K562 (cell line): ENCODE data around the gene SERPINA1. TPM values are rescaled to one million over a fixed set of nuclear protein-coding genes. Genes with fewer than 3 reads are reported as not detected.

ENCODE experiments used
- ATAC-seq: fragments of 200-7000 bp; cut with Tn5 transposase; 3 replicates; pipeline ENCODE4 v1.9.1; 2020; ENCODE audit warnings: moderate library complexity
- BruUV-seq: library from RNA; stranded (reverse); fragments of 400-500 nt; replicated peaks from 2 replicates; lab custom pipeline; 2021; lab: Mats Ljungman, UMichigan
- CTCF ChIA-PET: fragments of 300-600 bp; formaldehyde crosslinking; extraction: SDS; loops from one replicate; lab custom pipeline; 2021; ENCODE audit warnings: low intra/inter-chr PET ratio; lab: Yijun Ruan, JAX
- POLR2A ChIA-PET: fragments of 300-600, 350-650 bp; sonication (Branson Sonifier 250); formaldehyde crosslinking; extraction: SDS; loops from one replicate; lab custom pipeline; 2021; ENCODE audit warnings: antibody characterized with exemption, inconsistent platforms; lab: Yijun Ruan, JAX
- DNase-seq, 4 experiments: peaks; one replicate each; pipeline versions ENCODE4 v3.0.0 to v3.0.0-alpha.2; 2011 to 2018; ENCODE audit warnings: low spot score in 3 of 4, mixed read lengths in 3 of 4; ENCODE audit errors: extremely low read depth in 1 of 4
- FAIRE-seq: peaks from 2 replicates; lab custom pipeline; 2011; peaks lifted over from hg19 to GRCh38; lab: Jason Lieb, UNC
- H2AFZ ChIP-seq: 2 replicates; pipeline ENCODE4 v1.6.0; 2011; ENCODE audit warnings: low read depth, low read length, control low read depth, inconsistent platforms
- H3K27ac ChIP-seq: fragments of 200-600 bp; 3 replicates; pipeline ENCODE4 v1.8.0; 2011; ENCODE audit warnings: low read depth, mild to moderate bottlenecking, control low read depth, inconsistent platforms, low read length, moderate library complexity, mixed read lengths; ENCODE audit errors: extremely low read depth
- H3K27me3 ChIP-seq, 2 experiments: fragments of 300-600 bp in 1 of 2; 2 replicates in 1 of 2; 3 replicates in 1 of 2; pipeline versions ENCODE4 v1.6.0 to v1.8.0; 2011; ENCODE audit warnings: inconsistent platforms in 2 of 2, low read length in 2 of 2, mild to moderate bottlenecking in 1 of 2, mixed read lengths in 1 of 2, moderate library complexity in 1 of 2; ENCODE audit not compliant: control insufficient read depth in 2 of 2, insufficient read depth in 2 of 2
- H3K36me3 ChIP-seq: fragments of 300-600 bp; 3 replicates; pipeline ENCODE4 v1.8.0; 2011; ENCODE audit warnings: mild to moderate bottlenecking, low read length, inconsistent platforms; ENCODE audit not compliant: control insufficient read depth, insufficient read depth
- H3K4me1 ChIP-seq, 2 experiments: fragments of 200-600 bp in 1 of 2; replicated peaks in 1 of 2; 2 replicates in 1 of 2; 3 replicates in 1 of 2; pipeline versions ENCODE4 v1.5.1 to v1.8.0; 2011; ENCODE audit warnings: inconsistent platforms in 2 of 2, low read length in 2 of 2, mild to moderate bottlenecking in 1 of 2, mixed read lengths in 1 of 2, moderate library complexity in 1 of 2; ENCODE audit not compliant: control insufficient read depth in 2 of 2, insufficient read depth in 2 of 2
- H3K4me2 ChIP-seq: 2 replicates; pipeline ENCODE4 v1.6.1; 2011; ENCODE audit warnings: low read length, control low read depth, inconsistent platforms, mixed read lengths; ENCODE audit not compliant: insufficient read depth
- H3K4me3 ChIP-seq: fragments of 200-600 bp; sonication (generic), shearing (Covaris generic); 2 replicates; pipeline ENCODE4 v1.5.1; 2016; ENCODE audit warnings: control low read depth, inconsistent platforms
- H3K79me2 ChIP-seq: fragments of 200-600 bp; 3 replicates; pipeline ENCODE4 v1.8.0; 2011; ENCODE audit warnings: low read length, inconsistent platforms; ENCODE audit not compliant: control insufficient read depth, insufficient read depth
- H3K9ac ChIP-seq, 2 experiments: 2 replicates each; pipeline versions ENCODE4 v1.6.0 to v1.6.1; 2011; ENCODE audit warnings: low read depth in 2 of 2, low read length in 2 of 2, control low read depth in 1 of 2, inconsistent platforms in 1 of 2, mild to moderate bottlenecking in 1 of 2, mixed read lengths in 1 of 2; ENCODE audit not compliant: insufficient read depth in 1 of 2
- H3K9me1 ChIP-seq: one replicate; pipeline ENCODE4 v1.6.0; 2011; ENCODE audit warnings: inconsistent platforms, mild to moderate bottlenecking, low read length, moderate library complexity; ENCODE audit not compliant: control insufficient read depth, insufficient read depth
- H3K9me3 ChIP-seq: replicated peaks from 2 replicates; pipeline ENCODE4 v1.5.1; 2011; ENCODE audit warnings: low read depth, low read length, inconsistent platforms; ENCODE audit not compliant: control insufficient read depth, insufficient read depth
- H4K20me1 ChIP-seq: replicated peaks from 2 replicates; pipeline ENCODE4 v1.6.1; 2011; ENCODE audit warnings: low read length, inconsistent platforms, mixed read lengths; ENCODE audit not compliant: control insufficient read depth, insufficient read depth
- ARID1B ChIP-seq: fragments of 450-650 bp; IDR thresholded peaks from 2 replicates; pipeline ENCODE4 v1.6.1; 2016; ENCODE audit warnings: antibody characterized with exemption, mild to moderate bottlenecking, inconsistent platforms
- CEBPG ChIP-seq, 3 experiments: fragments of 200-800 bp in 1 of 3; sonication (Bioruptor generic) in 1 of 3; sonication (generic) in 1 of 3; formaldehyde crosslinking in 1 of 3; IDR thresholded peaks in 2 of 3; conservative IDR thresholded peaks in 1 of 3; 2 replicates each; pipeline versions ENCODE4 v1.6.1 to v1.8.0; 2016 to 2022; ENCODE audit warnings: missing compliant biosample characterization in 2 of 3, missing genetic modification characterization in 2 of 3, mild to moderate bottlenecking in 1 of 3, missing genetic modification reagents in 1 of 3
- FOXA1 ChIP-seq: fragments of 450-650 bp; IDR thresholded peaks from 2 replicates; pipeline ENCODE4 v1.6.1; 2016; ENCODE audit warnings: mild to moderate bottlenecking, borderline replicate concordance
- NFRKB ChIP-seq: fragments of 450-650 bp; IDR thresholded peaks from 2 replicates; pipeline ENCODE4 v1.6.1; 2016; ENCODE audit warnings: low read depth
- ZNF212 ChIP-seq: fragments of 450-650 bp; formaldehyde crosslinking; IDR thresholded peaks from 2 replicates; pipeline ENCODE4 v1.4.0; 2020; ENCODE audit warnings: mild to moderate bottlenecking
- ZNF24 ChIP-seq: fragments of 450-650 bp; IDR thresholded peaks from 2 replicates; pipeline ENCODE4 v1.6.1; 2016
- ZNF263 ChIP-seq: sonication (generic); formaldehyde crosslinking; IDR thresholded peaks from 2 replicates; pipeline ENCODE4 v1.8.0; 2022; ENCODE audit warnings: mild to moderate bottlenecking, missing genetic modification reagents, borderline replicate concordance
- ZNF384 ChIP-seq: IDR thresholded peaks from 2 replicates; pipeline ENCODE4 v1.6.1; 2012; ENCODE audit warnings: low read depth, low read length, improper control_type of control experiment
- ZNF75A ChIP-seq: fragments of 450-650 bp; formaldehyde crosslinking; IDR thresholded peaks from 2 replicates; pipeline ENCODE4 v1.4.0; 2020; ENCODE audit warnings: mild to moderate bottlenecking
- WGBS: fragments of 100-300 bp; shearing (Covaris generic); methylation state at CpG from one replicate; pipeline ENCODE4 v1.1.6; 2016; ENCODE audit warnings: low coverage, mixed read lengths; ENCODE audit not compliant: insufficient coverage; ENCODE audit errors: missing lambda C conversion rate; 5-methylcytosine and 5-hydroxymethylcytosine counted together
- in situ Hi-C: fragments of 300-500 bp; cut with MboI; formaldehyde crosslinking; loops from 4 replicates; pipeline ENCODE4 v1.15.0; 2018; ENCODE audit warnings: inconsistent platforms, mixed read lengths
- intact Hi-C: fragments of 100-400 bp; cut with micrococcal nuclease; formaldehyde crosslinking; loops from 2 replicates; pipeline ENCODE4 v1.14.2; 2022
- polyA plus RNA-seq, 8 experiments: library from polyadenylated mRNA; depleted of rRNA in 4 of 8; stranded (reverse) in 5 of 8; unstranded in 3 of 8; fragments of >200 nt; fragmentation: Nextera tagmentation in 2 of 8; fragmentation: Illumina TruSeq in 1 of 8; extraction: Ambion mirVana in 2 of 8; extraction: Trizol in 1 of 8; gene quantifications; 2 replicates each; pipeline versions ENCODE4 v1.2.1 to v1.2.3, GENCODE V29; 2011 to 2014; ENCODE audit warnings: inconsistent platforms in 1 of 8, missing spikeins in 1 of 8
- total RNA-seq, 7 experiments: library from RNA; depleted of rRNA in 6 of 7; stranded (reverse); fragments of >200 nt in 6 of 7; fragmentation: Illumina TruSeq in 2 of 7; extraction: Trizol in 2 of 7; gene quantifications; 2 replicates each; pipeline versions ENCODE4 v1.2.1 to v1.2.3, GENCODE V29; 2011 to 2021; ENCODE audit warnings: low replicate concordance in 1 of 7
- TF ChIP-seq, protein P1 (sequence below): conservative IDR thresholded peaks from 2 replicates; pipeline ENCODE4 v1.6.1; 2011; ENCODE audit warnings: low read depth, mild to moderate bottlenecking, low read length; ENCODE audit not compliant: control insufficient read depth
- TF ChIP-seq, protein P2 (sequence below): sonication (generic); formaldehyde crosslinking; IDR thresholded peaks from 2 replicates; pipeline ENCODE4 v1.8.0; 2022; ENCODE audit warnings: missing genetic modification reagents, mild to moderate bottlenecking, borderline replicate concordance
- TF ChIP-seq, protein P3 (sequence below): sonication (generic); formaldehyde crosslinking; IDR thresholded peaks from 2 replicates; pipeline ENCODE4 v1.8.0; 2022; ENCODE audit warnings: mild to moderate bottlenecking, low read depth, missing genetic modification reagents
- TF ChIP-seq, protein P4 (sequence below): fragments of 450-650 bp; IDR thresholded peaks from 2 replicates; pipeline ENCODE4 v1.6.1; 2018; ENCODE audit not compliant: partially characterized antibody

Gene SERPINA1
- total and polyA plus RNA-seq, 9 of the 15 experiments (the other 6 are each of a cell fraction or from before 2014, with no cell fraction given): 4.1 TPM; not detected in 8

DNA sequence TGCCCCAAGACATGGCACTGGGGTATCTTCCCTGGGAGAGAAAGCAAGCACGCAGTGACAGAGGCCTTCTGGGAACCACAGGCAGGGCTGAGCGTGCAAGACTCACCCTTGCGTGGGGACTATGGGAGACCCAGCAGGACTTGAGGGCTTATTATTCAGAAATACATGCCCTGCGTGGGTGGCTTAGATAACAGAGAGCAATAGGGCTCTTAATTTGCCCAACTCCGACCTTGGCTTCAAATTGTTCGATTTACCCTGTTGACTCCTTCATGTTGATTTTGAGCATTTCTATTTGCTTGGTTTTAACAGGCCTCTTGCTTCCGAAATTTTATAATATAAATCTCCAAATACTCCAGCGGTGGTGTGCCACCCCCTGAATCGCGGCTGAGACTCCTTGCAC lies 5.1 kb upstream of the SERPINA1 start (continued):
- TF ChIP-seq, protein P1, sequence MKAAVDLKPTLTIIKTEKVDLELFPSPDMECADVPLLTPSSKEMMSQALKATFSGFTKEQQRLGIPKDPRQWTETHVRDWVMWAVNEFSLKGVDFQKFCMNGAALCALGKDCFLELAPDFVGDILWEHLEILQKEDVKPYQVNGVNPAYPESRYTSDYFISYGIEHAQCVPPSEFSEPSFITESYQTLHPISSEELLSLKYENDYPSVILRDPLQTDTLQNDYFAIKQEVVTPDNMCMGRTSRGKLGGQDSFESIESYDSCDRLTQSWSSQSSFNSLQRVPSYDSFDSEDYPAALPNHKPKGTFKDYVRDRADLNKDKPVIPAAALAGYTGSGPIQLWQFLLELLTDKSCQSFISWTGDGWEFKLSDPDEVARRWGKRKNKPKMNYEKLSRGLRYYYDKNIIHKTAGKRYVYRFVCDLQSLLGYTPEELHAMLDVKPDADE: no peak
- TF ChIP-seq NFRKB: no peak
- TF ChIP-seq, protein P2, sequence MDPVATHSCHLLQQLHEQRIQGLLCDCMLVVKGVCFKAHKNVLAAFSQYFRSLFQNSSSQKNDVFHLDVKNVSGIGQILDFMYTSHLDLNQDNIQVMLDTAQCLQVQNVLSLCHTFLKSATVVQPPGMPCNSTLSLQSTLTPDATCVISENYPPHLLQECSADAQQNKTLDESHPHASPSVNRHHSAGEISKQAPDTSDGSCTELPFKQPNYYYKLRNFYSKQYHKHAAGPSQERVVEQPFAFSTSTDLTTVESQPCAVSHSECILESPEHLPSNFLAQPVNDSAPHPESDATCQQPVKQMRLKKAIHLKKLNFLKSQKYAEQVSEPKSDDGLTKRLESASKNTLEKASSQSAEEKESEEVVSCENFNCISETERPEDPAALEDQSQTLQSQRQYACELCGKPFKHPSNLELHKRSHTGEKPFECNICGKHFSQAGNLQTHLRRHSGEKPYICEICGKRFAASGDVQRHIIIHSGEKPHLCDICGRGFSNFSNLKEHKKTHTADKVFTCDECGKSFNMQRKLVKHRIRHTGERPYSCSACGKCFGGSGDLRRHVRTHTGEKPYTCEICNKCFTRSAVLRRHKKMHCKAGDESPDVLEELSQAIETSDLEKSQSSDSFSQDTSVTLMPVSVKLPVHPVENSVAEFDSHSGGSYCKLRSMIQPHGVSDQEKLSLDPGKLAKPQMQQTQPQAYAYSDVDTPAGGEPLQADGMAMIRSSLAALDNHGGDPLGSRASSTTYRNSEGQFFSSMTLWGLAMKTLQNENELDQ (CRISPR knock-in tag): no peak

DNA sequence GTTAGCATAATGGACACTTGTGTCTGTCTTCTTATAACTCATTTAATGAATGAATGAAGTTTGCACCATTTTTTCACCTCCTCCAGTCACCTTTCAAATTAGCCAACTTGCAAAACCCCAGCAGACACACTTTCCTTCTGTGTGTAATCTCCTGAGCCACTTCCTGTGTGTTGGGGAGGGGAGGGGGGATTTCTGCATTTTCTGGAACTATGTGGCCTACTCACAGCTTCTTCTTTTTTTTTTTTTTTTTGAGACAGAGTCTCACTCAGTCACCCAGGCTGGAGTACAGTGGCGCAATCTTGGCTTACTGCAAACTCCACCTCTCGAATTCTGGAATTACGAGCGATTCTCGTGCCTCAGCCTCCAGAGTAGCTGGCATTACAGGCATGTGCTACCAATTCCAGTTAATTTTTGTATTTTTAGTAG lies 4.1 kb upstream of the SERPINA1 start:
- DNase-seq (no peak), ATAC-seq (no peak), FAIRE-seq (no peak)
- intact Hi-C loops: no loop called here
- H3K4me1 ChIP-seq: no peaks in the 10 kb centered on the region
- H3K9me1 ChIP-seq: no peaks in the 10 kb centered on the region
- no peak overlapping the region for H3K27ac ChIP-seq
- H2AFZ ChIP-seq: no peak overlapping the region
- POLR2A ChIA-PET: interaction anchor here (0.7 kb wide), 1 partner anchor 30 kb away, joined by 3 read pairs; no protein-coding TSS in a partner anchor
- peaks cover 0 to 5% of the 10 kb centered on the region in 2 experiments; a peak in 1 of 5 replicates for H3K27me3 ChIP-seq
- no peak overlapping the region for H3K4me2 ChIP-seq
- H3K9ac ChIP-seq: no peak overlapping the region
- no peak overlapping the region for H3K4me3 ChIP-seq
- in situ Hi-C loops: no loop called here
- WGBS: 0% methylated on average over 3 of the region's 5 CpGs
- no TSS peak for BruUV-seq
- H3K36me3 ChIP-seq: no peaks in the 10 kb centered on the region
- CTCF ChIA-PET: no interaction called here
- H3K9me3 ChIP-seq: no peaks in the 10 kb centered on the region
- H4K20me1 ChIP-seq: no peaks in the 10 kb centered on the region
- H3K79me2 ChIP-seq: no peaks in the 10 kb centered on the region
- TF ChIP-seq ZNF75A (no peak), ZNF384 (peak; percentile 21; the same call in 1 of the 2 replicates), CEBPG (CRISPR knock-in tag; IDR thresholded peaks at IDR 0.05) (no peak), CEBPG (tag; conservative IDR thresholded peaks at IDR 0.05 in 1 of 2, IDR thresholded peaks at IDR 0.05 in 1 of 2) (peak in 1 of 2 experiments; percentile 17; a peak in 1 of 4 replicates), ZNF263 (CRISPR knock-in tag) (no peak), ARID1B (no peak), FOXA1 (no peak), ZNF24 (peak; percentile 83), ZNF212 (no peak)
- TF ChIP-seq, protein P3, sequence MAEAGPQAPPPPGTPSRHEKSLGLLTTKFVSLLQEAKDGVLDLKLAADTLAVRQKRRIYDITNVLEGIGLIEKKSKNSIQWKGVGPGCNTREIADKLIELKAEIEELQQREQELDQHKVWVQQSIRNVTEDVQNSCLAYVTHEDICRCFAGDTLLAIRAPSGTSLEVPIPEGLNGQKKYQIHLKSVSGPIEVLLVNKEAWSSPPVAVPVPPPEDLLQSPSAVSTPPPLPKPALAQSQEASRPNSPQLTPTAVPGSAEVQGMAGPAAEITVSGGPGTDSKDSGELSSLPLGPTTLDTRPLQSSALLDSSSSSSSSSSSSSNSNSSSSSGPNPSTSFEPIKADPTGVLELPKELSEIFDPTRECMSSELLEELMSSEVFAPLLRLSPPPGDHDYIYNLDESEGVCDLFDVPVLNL: no peak
- TF ChIP-seq, protein P4, sequence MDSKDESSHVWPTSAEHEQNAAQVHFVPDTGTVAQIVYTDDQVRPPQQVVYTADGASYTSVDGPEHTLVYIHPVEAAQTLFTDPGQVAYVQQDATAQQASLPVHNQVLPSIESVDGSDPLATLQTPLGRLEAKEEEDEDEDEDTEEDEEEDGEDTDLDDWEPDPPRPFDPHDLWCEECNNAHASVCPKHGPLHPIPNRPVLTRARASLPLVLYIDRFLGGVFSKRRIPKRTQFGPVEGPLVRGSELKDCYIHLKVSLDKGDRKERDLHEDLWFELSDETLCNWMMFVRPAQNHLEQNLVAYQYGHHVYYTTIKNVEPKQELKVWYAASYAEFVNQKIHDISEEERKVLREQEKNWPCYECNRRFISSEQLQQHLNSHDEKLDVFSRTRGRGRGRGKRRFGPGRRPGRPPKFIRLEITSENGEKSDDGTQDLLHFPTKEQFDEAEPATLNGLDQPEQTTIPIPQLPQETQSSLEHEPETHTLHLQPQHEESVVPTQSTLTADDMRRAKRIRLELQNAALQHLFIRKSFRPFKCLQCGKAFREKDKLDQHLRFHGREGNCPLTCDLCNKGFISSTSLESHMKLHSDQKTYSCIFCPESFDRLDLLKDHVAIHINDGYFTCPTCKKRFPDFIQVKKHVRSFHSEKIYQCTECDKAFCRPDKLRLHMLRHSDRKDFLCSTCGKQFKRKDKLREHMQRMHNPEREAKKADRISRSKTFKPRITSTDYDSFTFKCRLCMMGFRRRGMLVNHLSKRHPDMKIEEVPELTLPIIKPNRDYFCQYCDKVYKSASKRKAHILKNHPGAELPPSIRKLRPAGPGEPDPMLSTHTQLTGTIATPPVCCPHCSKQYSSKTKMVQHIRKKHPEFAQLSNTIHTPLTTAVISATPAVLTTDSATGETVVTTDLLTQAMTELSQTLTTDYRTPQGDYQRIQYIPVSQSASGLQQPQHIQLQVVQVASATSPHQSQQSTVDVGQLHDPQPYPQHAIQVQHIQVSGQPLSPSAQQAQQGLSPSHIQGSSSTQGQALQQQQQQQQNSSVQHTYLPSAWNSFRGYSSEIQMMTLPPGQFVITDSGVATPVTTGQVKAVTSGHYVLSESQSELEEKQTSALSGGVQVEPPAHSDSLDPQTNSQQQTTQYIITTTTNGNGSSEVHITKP: no peak
